ENCODE results near the gene HECTD1. TPM values are rescaled to one million over a fixed set of nuclear protein-coding genes. Genes with fewer than 3 reads are reported as not detected.
A peak's percentile ranks its signal among the peaks of the same experiment; 100 is the strongest.

Gene HECTD1
- total RNA-seq, 1 donor from 2014 or later = 110 TPM

DNA sequence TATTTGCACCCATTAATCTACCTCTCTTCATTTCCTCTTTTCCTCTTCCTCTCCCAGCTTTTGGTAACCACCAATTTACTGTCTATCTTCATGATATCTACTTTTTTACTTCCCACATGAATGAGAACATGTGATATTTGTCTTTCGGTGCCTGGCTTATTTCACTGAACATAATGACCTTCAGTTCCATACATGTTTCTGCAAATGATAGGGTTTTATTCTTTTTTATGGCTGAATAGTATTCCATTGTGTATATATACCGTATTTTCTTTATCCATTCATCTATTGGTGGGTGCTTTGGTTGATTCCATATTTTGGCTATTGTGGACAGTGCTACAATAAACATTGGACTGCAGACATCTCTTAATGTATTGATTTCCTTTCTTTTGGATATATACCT lies 132.4 kb downstream of the HECTD1 start:
- FAIRE-seq (no peak), DNase-seq (ENCODE audit: low read depth) (no peak)
- Histone ChIP-seq H3K27me3 (ENCODE audit: insufficient read depth, low read length) (no peaks in the 10 kb centered on the region), H2AFZ (ENCODE audit: low read depth, low read length) (no peak overlapping the region), H4K20me1 (ENCODE audit: insufficient read depth, low read length) (no peaks in the 10 kb centered on the region), H3K4me1 (ENCODE audit: insufficient read depth, low read length) (no peaks in the 10 kb centered on the region), H3K27ac (ENCODE audit: low read depth, low read length) (no peak overlapping the region), H3K36me3 (ENCODE audit: insufficient read depth, low read length) (no peaks in the 10 kb centered on the region), H3K9ac (ENCODE audit: low read length) (no peak overlapping the region), H3K4me2 (ENCODE audit: low read length) (no peak overlapping the region), H3K9me3 (ENCODE audit: insufficient read depth, low read depth, low read length) (no peaks in the 10 kb centered on the region), H3K4me3 (ENCODE audit: insufficient read depth, low read depth, low read length) (no peak overlapping the region), H3K79me2 (ENCODE audit: insufficient read depth, low read length) (no peaks in the 10 kb centered on the region)
- H3K4me1 Mint-ChIP-seq (ENCODE audit: low read depth, unreplicated experiment) = peaks cover 10% of the 10 kb centered on the region
- no peak for TF ChIP-seq EZH2 (IDR thresholded peaks at IDR 0.05; ENCODE audit: insufficient read depth, low read length)
- TF ChIP-seq, protein P1, sequence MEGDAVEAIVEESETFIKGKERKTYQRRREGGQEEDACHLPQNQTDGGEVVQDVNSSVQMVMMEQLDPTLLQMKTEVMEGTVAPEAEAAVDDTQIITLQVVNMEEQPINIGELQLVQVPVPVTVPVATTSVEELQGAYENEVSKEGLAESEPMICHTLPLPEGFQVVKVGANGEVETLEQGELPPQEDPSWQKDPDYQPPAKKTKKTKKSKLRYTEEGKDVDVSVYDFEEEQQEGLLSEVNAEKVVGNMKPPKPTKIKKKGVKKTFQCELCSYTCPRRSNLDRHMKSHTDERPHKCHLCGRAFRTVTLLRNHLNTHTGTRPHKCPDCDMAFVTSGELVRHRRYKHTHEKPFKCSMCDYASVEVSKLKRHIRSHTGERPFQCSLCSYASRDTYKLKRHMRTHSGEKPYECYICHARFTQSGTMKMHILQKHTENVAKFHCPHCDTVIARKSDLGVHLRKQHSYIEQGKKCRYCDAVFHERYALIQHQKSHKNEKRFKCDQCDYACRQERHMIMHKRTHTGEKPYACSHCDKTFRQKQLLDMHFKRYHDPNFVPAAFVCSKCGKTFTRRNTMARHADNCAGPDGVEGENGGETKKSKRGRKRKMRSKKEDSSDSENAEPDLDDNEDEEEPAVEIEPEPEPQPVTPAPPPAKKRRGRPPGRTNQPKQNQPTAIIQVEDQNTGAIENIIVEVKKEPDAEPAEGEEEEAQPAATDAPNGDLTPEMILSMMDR (IDR thresholded peaks at IDR 0.05; ENCODE audit: insufficient read depth, low read depth, low read length) = no peak
- H3K9me3 Mint-ChIP-seq (ENCODE audit: unreplicated experiment) = no peaks in the 10 kb centered on the region
- H3K27me3 Mint-ChIP-seq (ENCODE audit: low read depth, unreplicated experiment) = no peaks in the 10 kb centered on the region
- no peak overlapping the region for H3K4me3 Mint-ChIP-seq (ENCODE audit: unreplicated experiment)
- H3K27ac Mint-ChIP-seq (ENCODE audit: unreplicated experiment) = no peak overlapping the region
- peaks cover 6% of the 10 kb centered on the region for H3K36me3 Mint-ChIP-seq (ENCODE audit: low read depth, unreplicated experiment)

DNA sequence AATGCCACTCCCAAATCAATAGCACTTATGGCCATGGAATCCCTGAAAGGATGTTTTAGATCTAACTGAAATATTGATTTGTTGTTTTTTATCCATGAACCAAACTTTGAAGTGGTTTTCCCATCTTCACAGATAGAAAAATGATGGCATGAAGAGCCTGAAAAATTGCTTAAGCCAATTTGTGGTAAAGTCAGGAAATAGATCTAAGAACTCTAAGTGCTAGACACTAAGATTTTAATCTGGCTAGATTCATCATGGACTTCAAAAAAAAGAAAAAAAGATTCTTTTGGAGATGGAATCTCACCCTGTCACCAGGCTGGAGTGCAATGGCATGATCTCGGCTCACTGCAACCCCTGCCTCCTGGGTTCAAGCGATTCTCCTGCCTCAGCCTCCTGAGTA lies 136.4 kb downstream of the HECTD1 start:
- H3K27me3 Mint-ChIP-seq (ENCODE audit: low read depth, unreplicated experiment) = no peaks in the 10 kb centered on the region
- H3K9me3 Mint-ChIP-seq (ENCODE audit: unreplicated experiment) = no peaks in the 10 kb centered on the region
- no peak overlapping the region for H3K4me3 Mint-ChIP-seq (ENCODE audit: unreplicated experiment)
- Histone ChIP-seq H4K20me1 (ENCODE audit: insufficient read depth, low read length) (no peaks in the 10 kb centered on the region), H2AFZ (ENCODE audit: low read depth, low read length) (no peak overlapping the region), H3K9ac (ENCODE audit: low read length) (no peak overlapping the region), H3K4me1 (ENCODE audit: insufficient read depth, low read length) (no peaks in the 10 kb centered on the region), H3K36me3 (ENCODE audit: insufficient read depth, low read length) (no peaks in the 10 kb centered on the region), H3K27ac (ENCODE audit: low read depth, low read length) (no peak overlapping the region), H3K79me2 (ENCODE audit: insufficient read depth, low read length) (no peaks in the 10 kb centered on the region), H3K27me3 (ENCODE audit: insufficient read depth, low read length) (no peaks in the 10 kb centered on the region), H3K4me3 (ENCODE audit: insufficient read depth, low read depth, low read length) (no peak overlapping the region), H3K4me2 (ENCODE audit: low read length) (no peak overlapping the region), H3K9me3 (ENCODE audit: insufficient read depth, low read depth, low read length) (no peaks in the 10 kb centered on the region)
- H3K4me1 Mint-ChIP-seq (ENCODE audit: low read depth, unreplicated experiment) = peaks cover 12% of the 10 kb centered on the region
- H3K36me3 Mint-ChIP-seq (ENCODE audit: low read depth, unreplicated experiment) = peaks cover 1% of the 10 kb centered on the region
- DNase-seq (ENCODE audit: low read depth) = peak; percentile 49
- TF ChIP-seq, protein P1 (IDR thresholded peaks at IDR 0.05; ENCODE audit: insufficient read depth, low read depth, low read length) = no peak
- no peak for TF ChIP-seq EZH2 (IDR thresholded peaks at IDR 0.05; ENCODE audit: insufficient read depth, low read length)
- no peak for FAIRE-seq
- H3K27ac Mint-ChIP-seq (ENCODE audit: unreplicated experiment) = peak overlapping the region; percentile 97

DNA sequence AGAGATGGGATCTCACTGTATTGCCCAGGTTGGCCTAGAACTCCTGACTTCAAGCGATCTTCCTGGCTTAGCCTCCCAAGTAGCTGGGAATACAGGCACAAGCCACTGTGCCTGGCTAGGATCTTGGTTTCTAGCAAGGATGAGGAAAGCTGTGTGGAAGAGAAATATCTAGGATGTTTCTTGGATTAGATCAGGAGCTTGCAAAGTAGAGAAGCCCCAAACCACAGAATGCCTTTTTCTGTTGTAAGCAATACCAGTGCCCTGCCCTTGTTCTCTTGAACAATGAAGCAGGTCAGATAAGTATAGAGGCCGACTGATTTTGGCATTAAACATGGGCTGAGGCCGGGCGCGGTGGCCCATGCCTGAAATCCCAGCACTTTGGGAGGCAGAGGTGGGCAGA lies 137.2 kb downstream of the HECTD1 start:
- no peaks in the 10 kb centered on the region for H4K20me1 ChIP-seq (ENCODE audit: insufficient read depth, low read length)
- no peak overlapping the region for H2AFZ ChIP-seq (ENCODE audit: low read depth, low read length)
- Mint-ChIP-seq H3K9me3 (ENCODE audit: unreplicated experiment) (no peaks in the 10 kb centered on the region), H3K4me1 (ENCODE audit: low read depth, unreplicated experiment) (peaks cover 12% of the 10 kb centered on the region), H3K36me3 (ENCODE audit: low read depth, unreplicated experiment) (peaks cover 1% of the 10 kb centered on the region), H3K27me3 (ENCODE audit: low read depth, unreplicated experiment) (no peaks in the 10 kb centered on the region), H3K4me3 (ENCODE audit: unreplicated experiment) (peak overlapping the region; percentile 45), H3K27ac (ENCODE audit: unreplicated experiment) (peak overlapping the region; percentile 97)
- no peaks in the 10 kb centered on the region for H3K4me1 ChIP-seq (ENCODE audit: insufficient read depth, low read length)
- no peaks in the 10 kb centered on the region for H3K27me3 ChIP-seq (ENCODE audit: insufficient read depth, low read length)
- TF ChIP-seq EZH2 (IDR thresholded peaks at IDR 0.05; ENCODE audit: insufficient read depth, low read length) = no peak
- TF ChIP-seq, protein P1 (IDR thresholded peaks at IDR 0.05; ENCODE audit: insufficient read depth, low read depth, low read length) = no peak
- peak; percentile 50 for FAIRE-seq
- no peaks in the 10 kb centered on the region for H3K79me2 ChIP-seq (ENCODE audit: insufficient read depth, low read length)
- H3K36me3 ChIP-seq (ENCODE audit: insufficient read depth, low read length) = no peaks in the 10 kb centered on the region
- no peak overlapping the region for H3K4me3 ChIP-seq (ENCODE audit: insufficient read depth, low read depth, low read length)
- DNase-seq (ENCODE audit: low read depth) = peak; percentile 99
- H3K9ac ChIP-seq (ENCODE audit: low read length) = no peak overlapping the region
- H3K4me2 ChIP-seq (ENCODE audit: low read length) = no peak overlapping the region
- H3K27ac ChIP-seq (ENCODE audit: low read depth, low read length) = no peak overlapping the region
- H3K9me3 ChIP-seq (ENCODE audit: insufficient read depth, low read depth, low read length) = no peaks in the 10 kb centered on the region
